Measurements from ENCODE around the gene OR5C1.
"Not testable (repeated sequence)": the region's sequence is repeated elsewhere in the genome, so short reads cannot be mapped to it uniquely, and the experiment has no call there.

Gene OR5C1

DNA sequence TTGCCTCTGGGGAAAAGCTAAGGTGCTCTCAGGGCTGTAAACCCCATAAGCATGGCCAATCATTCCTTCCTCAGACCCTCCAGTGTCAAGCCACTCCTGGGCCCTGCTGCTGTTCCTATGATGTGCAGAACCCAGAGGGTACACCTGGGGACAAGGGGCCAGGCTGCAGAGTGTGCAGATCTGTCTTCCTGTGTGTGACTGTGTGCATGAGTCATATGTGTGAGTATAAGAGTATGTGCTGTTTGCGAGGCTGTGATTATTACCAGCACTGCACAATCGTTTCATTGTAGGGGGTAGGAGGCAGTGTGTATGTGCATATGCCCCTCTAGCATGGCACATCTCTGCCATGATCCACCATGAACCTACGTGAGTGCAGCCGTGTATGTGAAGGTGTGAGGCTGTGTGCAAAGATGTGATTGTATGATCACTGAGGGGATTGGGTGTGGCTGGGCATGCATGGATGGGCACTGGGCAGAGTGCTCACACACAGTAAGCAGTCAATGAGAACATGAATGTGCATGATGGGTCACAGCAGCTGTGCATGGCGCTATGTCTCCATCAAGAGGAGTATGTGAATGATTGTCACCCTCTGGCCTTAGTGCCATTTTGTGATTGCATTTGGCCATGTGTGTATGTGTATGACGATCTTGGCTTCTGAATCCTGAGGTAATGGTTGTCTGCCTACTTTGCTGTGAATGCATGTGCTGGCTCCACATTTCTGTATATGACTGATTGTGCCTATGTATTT lies 8.8 kb downstream of the OR5C1 start:
- H3K4me3 ChIP-seq (ENCODE audit: low read depth, low read length): no peak overlapping the region
- TF ChIP-seq, protein P1, sequence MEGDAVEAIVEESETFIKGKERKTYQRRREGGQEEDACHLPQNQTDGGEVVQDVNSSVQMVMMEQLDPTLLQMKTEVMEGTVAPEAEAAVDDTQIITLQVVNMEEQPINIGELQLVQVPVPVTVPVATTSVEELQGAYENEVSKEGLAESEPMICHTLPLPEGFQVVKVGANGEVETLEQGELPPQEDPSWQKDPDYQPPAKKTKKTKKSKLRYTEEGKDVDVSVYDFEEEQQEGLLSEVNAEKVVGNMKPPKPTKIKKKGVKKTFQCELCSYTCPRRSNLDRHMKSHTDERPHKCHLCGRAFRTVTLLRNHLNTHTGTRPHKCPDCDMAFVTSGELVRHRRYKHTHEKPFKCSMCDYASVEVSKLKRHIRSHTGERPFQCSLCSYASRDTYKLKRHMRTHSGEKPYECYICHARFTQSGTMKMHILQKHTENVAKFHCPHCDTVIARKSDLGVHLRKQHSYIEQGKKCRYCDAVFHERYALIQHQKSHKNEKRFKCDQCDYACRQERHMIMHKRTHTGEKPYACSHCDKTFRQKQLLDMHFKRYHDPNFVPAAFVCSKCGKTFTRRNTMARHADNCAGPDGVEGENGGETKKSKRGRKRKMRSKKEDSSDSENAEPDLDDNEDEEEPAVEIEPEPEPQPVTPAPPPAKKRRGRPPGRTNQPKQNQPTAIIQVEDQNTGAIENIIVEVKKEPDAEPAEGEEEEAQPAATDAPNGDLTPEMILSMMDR (IDR thresholded peaks at IDR 0.05; ENCODE audit: borderline replicate concordance, insufficient read depth, low read depth, low read length): no peak

DNA sequence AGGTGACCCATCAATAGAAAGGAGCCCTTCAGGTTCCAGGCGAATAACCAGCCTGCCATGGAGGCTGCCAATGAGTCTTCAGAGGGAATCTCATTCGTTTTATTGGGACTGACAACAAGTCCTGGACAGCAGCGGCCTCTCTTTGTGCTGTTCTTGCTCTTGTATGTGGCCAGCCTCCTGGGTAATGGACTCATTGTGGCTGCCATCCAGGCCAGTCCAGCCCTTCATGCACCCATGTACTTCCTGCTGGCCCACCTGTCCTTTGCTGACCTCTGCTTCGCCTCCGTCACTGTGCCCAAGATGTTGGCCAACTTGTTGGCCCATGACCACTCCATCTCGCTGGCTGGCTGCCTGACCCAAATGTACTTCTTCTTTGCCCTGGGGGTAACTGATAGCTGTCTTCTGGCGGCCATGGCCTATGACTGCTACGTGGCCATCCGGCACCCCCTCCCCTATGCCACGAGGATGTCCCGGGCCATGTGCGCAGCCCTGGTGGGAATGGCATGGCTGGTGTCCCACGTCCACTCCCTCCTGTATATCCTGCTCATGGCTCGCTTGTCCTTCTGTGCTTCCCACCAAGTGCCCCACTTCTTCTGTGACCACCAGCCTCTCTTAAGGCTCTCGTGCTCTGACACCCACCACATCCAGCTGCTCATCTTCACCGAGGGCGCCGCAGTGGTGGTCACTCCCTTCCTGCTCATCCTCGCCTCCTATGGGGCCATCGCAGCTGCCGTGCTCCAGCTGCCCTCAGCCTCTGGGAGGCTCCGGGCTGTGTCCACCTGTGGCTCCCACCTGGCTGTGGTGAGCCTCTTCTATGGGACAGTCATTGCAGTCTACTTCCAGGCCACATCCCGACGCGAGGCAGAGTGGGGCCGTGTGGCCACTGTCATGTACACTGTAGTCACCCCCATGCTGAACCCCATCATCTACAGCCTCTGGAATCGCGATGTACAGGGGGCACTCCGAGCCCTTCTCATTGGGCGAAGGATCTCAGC lies 11.6 kb downstream of the OR5C1 start, which contains the start of gene OR1K1:
TSS of gene OR1K1 (plus strand) at position 58 of the 995 bp plus-strand sequence. CDS start at position 58, 0 bp downstream.
- H3K4me3 ChIP-seq (ENCODE audit: low read depth, low read length): no peak within 1 kb of the TSS
- TF ChIP-seq, protein P1 (IDR thresholded peaks at IDR 0.05; ENCODE audit: borderline replicate concordance, insufficient read depth, low read depth, low read length): no peak

- TF ChIP-seq, protein P1 (IDR thresholded peaks at IDR 0.05; ENCODE audit: borderline replicate concordance, insufficient read depth, low read depth, low read length): no peak
- no peak overlapping the region for H3K4me3 ChIP-seq (ENCODE audit: low read depth, low read length)
Measured at GRCh38 chr9:122806661-122807060, 17.9 kb downstream of the OR5C1 start.

DNA sequence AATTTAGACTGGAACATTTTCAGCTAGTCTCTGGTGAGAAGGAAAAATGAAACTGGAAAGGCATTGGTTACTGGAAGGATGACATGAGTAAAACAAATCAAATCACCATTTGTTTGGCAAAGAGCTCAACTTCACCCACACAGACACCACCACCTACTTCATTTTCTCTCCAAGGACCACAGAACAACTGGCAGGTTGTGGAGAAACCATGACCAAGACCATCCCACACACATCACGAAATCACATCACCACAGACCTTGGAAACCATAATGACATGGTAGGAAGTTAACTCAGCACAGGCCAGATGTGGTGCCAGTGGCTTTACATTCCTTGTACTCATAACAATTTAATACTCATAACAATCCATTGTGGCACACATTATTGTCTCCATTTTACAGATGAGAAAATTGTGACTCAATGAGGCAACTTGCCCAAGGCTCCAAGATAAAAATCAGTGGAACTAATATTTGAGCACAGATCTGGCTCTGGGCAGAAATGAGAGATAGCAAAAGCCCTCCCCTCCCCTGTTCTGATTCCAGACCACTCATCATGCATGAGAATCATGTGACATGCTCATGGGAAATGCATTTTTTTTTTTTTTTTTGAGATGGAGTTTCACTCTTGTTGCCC lies 18.7 kb downstream of the OR5C1 start:
- no peak overlapping the region for H3K4me3 ChIP-seq (ENCODE audit: low read depth, low read length)

GRCh38 chr9:122808141-122808540 lies 19.4 kb downstream of the OR5C1 start:
- TF ChIP-seq, protein P1 (IDR thresholded peaks at IDR 0.05; ENCODE audit: borderline replicate concordance, insufficient read depth, low read depth, low read length): no peak

More for the DNA sequence above, 18.7 kb downstream of the OR5C1 start:
- TF ChIP-seq, protein P1 (IDR thresholded peaks at IDR 0.05; ENCODE audit: borderline replicate concordance, insufficient read depth, low read depth, low read length): no peak

GRCh38 chr9:122809261-122809660 lies 20.5 kb downstream of the OR5C1 start:
- H3K4me3 ChIP-seq (ENCODE audit: low read depth, low read length): not testable (repeated sequence)

More at GRCh38 chr9:122808141-122808540, 19.4 kb downstream of the OR5C1 start:
- no peak overlapping the region for H3K4me3 ChIP-seq (ENCODE audit: low read depth, low read length)

All from GM12875 (cell line).